Measurements from ENCODE around the gene MYRIP. TPM values are rescaled to one million over a fixed set of nuclear protein-coding genes. Genes with fewer than 3 reads are reported as not detected.

The MYRIP gene
- polyA plus RNA-seq, 1 experiment: not detected

GRCh38 chr3:40148827-40149226 lies 339.4 kb downstream of the MYRIP start:
- Histone ChIP-seq H3K9me3 (ENCODE audit: control insufficient read depth, insufficient read depth, low read length) (no peaks in the 10 kb centered on the region; the same call in 1 of the 2 replicates), H3K27me3 (ENCODE audit: control insufficient read depth, insufficient read depth, low read length) (no peaks in the 10 kb centered on the region), H3K4me3 (ENCODE audit: low read depth, low read length) (no peak overlapping the region), H3K27ac (ENCODE audit: low read depth, low read length) (no peak overlapping the region)
- no peak for DNase-seq (ENCODE audit: low read depth, low spot score)
- POLR2A ChIA-PET: no interaction called here
- CTCF ChIA-PET: no interaction called here
- TF ChIP-seq CTCF (IDR thresholded peaks at IDR 0.05; ENCODE audit: low read depth, low read length): no peak

GRCh38 chr3:40152482-40153133 lies 343.2 kb downstream of the MYRIP start:
- POLR2A ChIA-PET: no interaction called here
- Histone ChIP-seq H3K27me3 (ENCODE audit: control insufficient read depth, insufficient read depth, low read length) (no peaks in the 10 kb centered on the region), H3K9me3 (ENCODE audit: control insufficient read depth, insufficient read depth, low read length) (no peaks in the 10 kb centered on the region; the same call in 1 of the 2 replicates), H3K27ac (ENCODE audit: low read depth, low read length) (no peak overlapping the region), H3K4me3 (ENCODE audit: low read depth, low read length) (no peak overlapping the region)
- CTCF ChIA-PET: no interaction called here
- no peak for DNase-seq (ENCODE audit: low read depth, low spot score)
- no peak for TF ChIP-seq CTCF (IDR thresholded peaks at IDR 0.05; ENCODE audit: low read depth, low read length)

GRCh38 chr3:40160933-40161332 lies 351.5 kb downstream of the MYRIP start:
- POLR2A ChIA-PET: no interaction called here
- DNase-seq (ENCODE audit: low read depth, low spot score): no peak
- CTCF ChIA-PET: no interaction called here
- Histone ChIP-seq H3K4me3 (ENCODE audit: low read depth, low read length) (no peak overlapping the region), H3K27ac (ENCODE audit: low read depth, low read length) (no peak overlapping the region), H3K27me3 (ENCODE audit: control insufficient read depth, insufficient read depth, low read length) (no peaks in the 10 kb centered on the region), H3K9me3 (ENCODE audit: control insufficient read depth, insufficient read depth, low read length) (peaks cover 3% of the 10 kb centered on the region; the same call in 1 of the 2 replicates)
- no peak for TF ChIP-seq CTCF (IDR thresholded peaks at IDR 0.05; ENCODE audit: low read depth, low read length)

- H3K27ac ChIP-seq (ENCODE audit: low read depth, low read length): no peak overlapping the region
- ChIA-PET CTCF (interaction anchor here (1.1 kb wide), 1 partner anchor 29 kb away, joined by 4 read pairs; no protein-coding TSS in a partner anchor), POLR2A (no interaction called here)
- TF ChIP-seq CTCF (IDR thresholded peaks at IDR 0.05; ENCODE audit: low read depth, low read length): no peak
- no peak overlapping the region for H3K4me3 ChIP-seq (ENCODE audit: low read depth, low read length)
- no peak for DNase-seq (ENCODE audit: low read depth, low spot score)
- no peaks in the 10 kb centered on the region for H3K27me3 ChIP-seq (ENCODE audit: control insufficient read depth, insufficient read depth, low read length)
- H3K9me3 ChIP-seq (ENCODE audit: control insufficient read depth, insufficient read depth, low read length): peaks cover 3% of the 10 kb centered on the region; the same call in 1 of the 2 replicates
Observed at GRCh38 chr3:40162616-40163015, 353.2 kb downstream of the MYRIP start.

GRCh38 chr3:40166997-40167396 lies 357.6 kb downstream of the MYRIP start:
- Histone ChIP-seq H3K27ac (ENCODE audit: low read depth, low read length) (no peak overlapping the region), H3K4me3 (ENCODE audit: low read depth, low read length) (no peak overlapping the region), H3K9me3 (ENCODE audit: control insufficient read depth, insufficient read depth, low read length) (no peaks in the 10 kb centered on the region), H3K27me3 (ENCODE audit: control insufficient read depth, insufficient read depth, low read length) (no peaks in the 10 kb centered on the region)
- ChIA-PET POLR2A (no interaction called here), CTCF (no interaction called here)
- no peak for DNase-seq (ENCODE audit: low read depth, low spot score)
- no peak for TF ChIP-seq CTCF (IDR thresholded peaks at IDR 0.05; ENCODE audit: low read depth, low read length)
